Stimulated activated effector memory CD8-positive, alpha-beta T cell treated with anti-CD3 and anti-CD28 coated beads, Interleukin-12 subunit alpha, Interleukin-12 subunit beta, amount 100 ng/mL, for 72 hours (primary cell): Measurements from ENCODE around the gene APP.

Experiments used
- ATAC-seq: fragments of 150-1000 bp; cut with Tn5 transposase; 2 replicates; pipeline ENCODE4 v1.10.0; 2021
- DNase-seq, 2 donors: peaks; one replicate each; pipeline ENCODE4 v3.0.0; 2021 to 2022; ENCODE audit warnings: low spot score in 2 of 2
- H3K27ac Mint-ChIP-seq: one replicate; pipeline ENCODE4 v1.8.0; 2022; ENCODE audit warnings: mild to moderate bottlenecking, mixed read lengths
- H3K36me3 Mint-ChIP-seq: one replicate; pipeline ENCODE4 v1.8.0; 2022; ENCODE audit warnings: mild to moderate bottlenecking, mixed read lengths
- H3K4me1 Mint-ChIP-seq: one replicate; pipeline ENCODE4 v1.8.0; 2022; ENCODE audit warnings: mixed read lengths
- H3K4me3 Mint-ChIP-seq: one replicate; pipeline ENCODE4 v1.8.0; 2022; ENCODE audit warnings: mild to moderate bottlenecking, mixed read lengths
- H3K9me3 Mint-ChIP-seq: one replicate; pipeline ENCODE4 v1.8.0; 2022; ENCODE audit warnings: mixed read lengths

APP gene

DNA sequence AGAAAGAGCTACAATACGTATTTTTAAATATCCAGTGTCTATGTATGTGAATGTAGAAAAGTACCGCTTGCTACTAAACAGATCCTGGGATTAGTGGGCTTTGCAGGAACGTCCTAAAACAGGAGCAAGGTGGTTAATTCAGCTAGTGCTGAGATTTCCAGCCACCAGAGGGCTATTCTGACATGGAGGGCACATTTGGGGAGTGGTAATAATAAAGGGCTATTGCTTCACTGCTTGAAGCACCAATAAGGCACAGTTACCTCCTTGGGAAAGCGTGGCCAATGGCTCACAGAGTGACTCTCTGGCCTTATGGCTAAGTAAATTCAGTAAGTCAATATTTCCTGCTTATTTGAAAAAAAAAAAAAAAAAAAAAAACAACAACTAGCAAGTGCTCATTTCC, 283.4 kb downstream of the APP start:
- no peaks in the 10 kb centered on the region for H3K36me3 Mint-ChIP-seq
- no peaks in the 10 kb centered on the region for H3K9me3 Mint-ChIP-seq
- H3K4me3 Mint-ChIP-seq, result no peak overlapping the region
- no peaks in the 10 kb centered on the region for H3K4me1 Mint-ChIP-seq
- ATAC-seq (no peak), DNase-seq (no peak)
- no peak overlapping the region for H3K27ac Mint-ChIP-seq

DNA sequence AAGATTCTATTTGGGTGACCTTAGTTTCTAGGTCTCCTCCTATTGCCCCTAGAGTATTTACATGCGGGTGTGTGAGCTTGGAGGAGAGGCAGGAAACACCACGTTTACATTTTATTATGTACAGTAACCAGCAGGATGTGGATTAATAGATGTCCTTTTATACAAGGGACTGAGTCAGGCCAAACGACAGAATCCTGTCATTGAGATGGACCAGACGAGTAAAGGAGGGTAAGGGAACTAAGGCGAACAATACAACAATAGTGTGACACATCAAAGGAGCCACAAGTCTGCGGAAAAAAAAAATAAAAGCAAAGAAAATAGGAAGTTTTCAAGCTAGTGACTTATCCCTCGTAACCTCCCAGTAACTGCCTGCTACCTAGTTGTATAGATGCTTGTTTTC, 284.7 kb downstream of the APP start:
- Mint-ChIP-seq H3K36me3 (no peaks in the 10 kb centered on the region), H3K4me3 (no peak overlapping the region), H3K9me3 (no peaks in the 10 kb centered on the region), H3K4me1 (no peaks in the 10 kb centered on the region), H3K27ac (no peak overlapping the region)
- no peak for DNase-seq
- no peak for ATAC-seq

DNA sequence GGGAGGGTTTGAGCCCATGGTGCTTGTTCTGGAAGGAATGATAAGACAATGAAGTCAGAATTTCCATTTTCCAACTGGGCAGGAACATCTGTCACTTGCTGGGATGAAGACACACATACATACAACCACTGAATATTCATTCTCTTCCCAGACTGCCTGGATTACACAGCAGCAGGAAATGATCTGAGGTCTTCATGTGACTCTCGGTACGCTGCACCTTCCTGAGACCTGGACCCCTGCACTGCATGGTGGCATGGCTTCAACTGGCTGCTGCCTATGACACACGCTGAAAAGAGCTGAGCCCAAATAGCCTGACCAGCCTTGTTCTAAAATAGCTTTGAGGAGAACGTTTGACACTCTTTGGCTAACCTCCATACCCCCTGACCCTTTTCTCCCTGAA, 285.2 kb downstream of the APP start:
- Mint-ChIP-seq H3K4me1 (no peaks in the 10 kb centered on the region), H3K27ac (no peak overlapping the region), H3K36me3 (no peaks in the 10 kb centered on the region), H3K9me3 (no peaks in the 10 kb centered on the region), H3K4me3 (no peak overlapping the region)
- peak; percentile 6 for ATAC-seq
- no peak for DNase-seq

DNA sequence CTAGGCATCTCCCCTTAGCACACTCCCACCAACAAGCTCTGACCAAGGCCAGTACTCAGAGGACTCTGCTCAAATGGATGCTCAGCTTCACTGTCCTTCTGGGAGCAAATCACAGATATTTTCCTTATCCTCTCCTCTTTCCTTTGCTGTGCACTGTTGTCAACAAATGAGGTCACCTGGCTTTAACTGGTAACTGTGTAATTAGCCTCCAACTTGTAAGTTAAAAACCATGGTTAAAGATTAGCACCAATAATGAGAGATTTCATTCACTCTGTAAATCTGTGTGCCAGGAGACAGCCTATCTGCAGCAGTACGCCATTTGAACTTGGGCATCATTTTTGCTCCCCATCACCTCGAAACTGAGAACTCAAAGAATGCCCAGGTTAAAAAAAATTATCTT, 286.3 kb downstream of the APP start:
- no peak overlapping the region for H3K4me3 Mint-ChIP-seq
- no peak overlapping the region for H3K27ac Mint-ChIP-seq

DNA sequence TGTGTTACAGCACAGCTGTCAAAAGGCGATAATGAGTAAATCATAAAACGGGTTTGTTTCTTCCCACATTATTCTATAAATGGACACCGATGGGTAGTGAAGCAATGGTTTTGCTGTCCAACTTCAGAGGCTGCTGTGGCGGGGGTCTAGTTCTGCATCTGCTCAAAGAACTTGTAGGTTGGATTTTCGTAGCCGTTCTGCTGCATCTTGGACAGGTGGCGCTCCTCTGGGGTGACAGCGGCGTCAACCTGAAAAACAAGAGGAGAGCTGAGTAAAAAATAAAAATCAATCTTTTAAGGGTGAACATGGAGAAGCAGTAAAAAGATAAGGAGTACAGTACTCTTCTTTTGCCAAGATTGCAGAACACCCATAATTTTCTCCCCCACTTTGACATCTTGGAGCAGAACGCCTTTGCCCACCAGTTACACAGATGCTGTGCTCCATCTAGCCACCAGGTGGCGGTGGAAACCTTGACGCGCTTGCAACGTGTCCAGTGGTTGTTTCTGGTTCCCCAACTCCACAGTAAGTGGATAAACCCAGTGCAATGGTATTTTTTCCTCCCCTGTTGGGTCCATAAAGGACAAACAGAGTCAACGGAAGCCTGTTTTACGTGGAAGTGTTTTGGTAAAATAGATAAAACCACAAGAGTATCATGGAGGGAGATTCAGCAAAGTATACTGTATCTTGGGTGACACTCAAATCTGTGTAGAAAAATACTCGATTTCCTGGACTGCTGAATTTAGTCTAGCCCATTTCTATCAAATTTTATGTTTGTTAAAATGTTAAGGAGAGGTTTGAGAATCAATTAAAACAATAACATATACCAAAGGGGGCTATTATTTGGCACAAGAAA, 288.8 kb downstream of the APP start:
- DNase-seq, result peak; percentile 36 to 75
- no peaks in the 10 kb centered on the region for H3K36me3 Mint-ChIP-seq
- ATAC-seq, result peak; percentile 65
- no peaks in the 10 kb centered on the region for H3K9me3 Mint-ChIP-seq
- no peaks in the 10 kb centered on the region for H3K4me1 Mint-ChIP-seq
- no peak overlapping the region for H3K27ac Mint-ChIP-seq
- no peak overlapping the region for H3K4me3 Mint-ChIP-seq

More for the DNA sequence above, 286.3 kb downstream of the APP start:
- H3K9me3 Mint-ChIP-seq, result no peaks in the 10 kb centered on the region
- no peaks in the 10 kb centered on the region for H3K4me1 Mint-ChIP-seq
- DNase-seq (no peak), ATAC-seq (no peak)
- H3K36me3 Mint-ChIP-seq, result no peaks in the 10 kb centered on the region

DNA sequence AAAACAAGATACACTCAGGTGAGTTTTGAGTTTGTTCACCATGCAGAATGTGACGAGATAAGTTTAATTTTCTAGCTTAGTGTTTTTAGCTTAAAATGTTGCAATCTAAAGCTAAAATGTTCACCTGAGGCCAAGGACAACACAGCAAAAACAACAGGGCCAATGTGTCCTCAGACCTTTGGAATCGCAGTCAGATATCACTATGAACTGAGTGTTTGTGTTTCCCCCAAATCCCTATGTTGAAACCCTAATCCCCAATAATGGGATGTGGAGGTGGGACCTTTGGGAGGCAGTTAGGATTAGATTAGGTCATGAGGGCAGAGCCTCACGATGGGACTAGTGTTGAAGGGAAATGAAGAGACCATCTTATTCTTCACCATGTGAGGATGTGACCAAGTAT, 291.4 kb downstream of the APP start:
- Mint-ChIP-seq H3K4me3 (no peak overlapping the region), H3K9me3 (no peaks in the 10 kb centered on the region), H3K4me1 (no peaks in the 10 kb centered on the region), H3K27ac (no peak overlapping the region), H3K36me3 (no peaks in the 10 kb centered on the region)
- DNase-seq (no peak), ATAC-seq (no peak)

DNA sequence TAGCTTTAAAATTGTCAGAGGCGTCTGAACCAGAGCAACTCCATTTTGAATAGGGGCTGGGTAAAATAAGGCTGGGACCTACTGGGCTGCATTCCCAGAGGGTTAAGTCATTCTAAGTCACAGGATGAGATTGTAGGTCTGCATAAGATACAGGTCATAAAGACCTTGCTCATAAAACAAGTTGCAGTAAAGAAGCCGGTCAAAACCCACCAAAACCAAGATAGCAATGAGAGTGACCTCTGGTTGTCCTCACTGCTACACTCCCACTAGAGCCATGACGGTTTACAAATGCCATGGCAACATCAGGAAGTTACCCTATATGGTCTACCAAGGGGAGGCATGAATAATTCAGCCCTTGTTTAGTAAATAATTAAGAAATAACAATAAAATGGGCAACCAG, 292.2 kb downstream of the APP start:
- no peaks in the 10 kb centered on the region for H3K9me3 Mint-ChIP-seq
- H3K36me3 Mint-ChIP-seq, result no peaks in the 10 kb centered on the region
- no peak overlapping the region for H3K4me3 Mint-ChIP-seq
- H3K27ac Mint-ChIP-seq, result no peak overlapping the region
- ATAC-seq (no peak), DNase-seq (no peak)
- no peaks in the 10 kb centered on the region for H3K4me1 Mint-ChIP-seq

DNA sequence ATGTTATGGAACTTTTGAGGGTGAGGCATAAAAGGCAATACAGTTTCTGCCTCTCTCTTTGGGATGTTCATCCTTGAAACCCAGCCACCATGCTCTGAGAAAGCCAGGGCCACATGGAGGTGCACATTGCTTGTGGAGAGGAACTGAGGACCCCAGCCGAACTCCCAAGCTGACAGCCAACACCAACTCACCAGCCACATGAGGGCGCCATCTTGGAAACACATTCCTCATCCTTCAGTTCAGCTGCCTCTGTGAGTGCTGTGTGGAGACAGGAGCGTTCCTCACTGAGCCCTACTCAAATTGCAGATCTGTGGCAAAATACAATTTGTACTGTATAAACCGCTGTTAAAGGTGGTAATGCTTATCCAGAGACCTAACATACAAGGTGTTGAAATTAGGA, 298.3 kb downstream of the APP start:
- DNase-seq (no peak), ATAC-seq (no peak)
- no peak overlapping the region for H3K27ac Mint-ChIP-seq
- no peaks in the 10 kb centered on the region for H3K9me3 Mint-ChIP-seq
- no peak overlapping the region for H3K4me3 Mint-ChIP-seq
- no peaks in the 10 kb centered on the region for H3K4me1 Mint-ChIP-seq
- no peaks in the 10 kb centered on the region for H3K36me3 Mint-ChIP-seq

DNA sequence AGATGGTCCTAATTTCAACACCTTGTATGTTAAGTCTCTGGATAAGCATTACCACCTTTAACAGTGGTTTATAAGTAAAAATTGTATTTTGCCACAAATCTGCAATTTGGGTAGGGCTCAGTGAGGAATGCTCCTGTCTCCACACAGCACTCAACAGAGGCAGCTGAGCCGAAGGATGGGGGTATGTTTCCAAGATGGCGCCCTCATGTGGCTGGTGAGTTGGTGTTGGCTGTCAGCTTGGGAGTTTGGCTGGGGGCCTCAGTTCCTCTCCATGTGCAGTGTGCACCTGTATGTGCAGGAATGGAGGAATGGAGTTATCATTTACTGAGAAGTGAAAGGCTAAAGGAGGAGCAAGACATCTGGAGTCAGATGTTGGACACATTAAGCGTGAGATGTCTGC, 299.0 kb downstream of the APP start:
- H3K4me3 Mint-ChIP-seq, result no peak overlapping the region
- H3K36me3 Mint-ChIP-seq, result no peaks in the 10 kb centered on the region
- DNase-seq (no peak), ATAC-seq (no peak)
- no peaks in the 10 kb centered on the region for H3K4me1 Mint-ChIP-seq
- no peak overlapping the region for H3K27ac Mint-ChIP-seq
- no peaks in the 10 kb centered on the region for H3K9me3 Mint-ChIP-seq

DNA sequence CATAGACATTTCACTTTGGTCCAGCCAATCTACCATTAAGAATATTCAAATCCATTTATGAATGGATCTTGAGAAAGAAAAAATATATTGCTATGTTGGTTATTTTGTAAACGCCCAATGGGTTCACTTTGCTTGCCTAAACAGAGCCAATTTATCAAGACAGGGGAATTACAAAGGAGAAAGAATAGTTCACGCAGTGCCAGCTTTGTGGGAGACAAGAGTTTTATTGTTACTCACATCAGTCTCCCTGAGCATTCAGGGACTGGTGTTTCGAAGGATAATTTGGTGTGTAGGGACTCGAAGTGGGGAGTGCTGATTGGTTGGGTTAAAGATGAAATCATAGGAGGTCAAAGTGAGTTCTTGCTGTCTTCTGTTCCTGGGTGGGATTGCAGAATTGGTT, 300.5 kb downstream of the APP start:
- Mint-ChIP-seq H3K36me3 (no peaks in the 10 kb centered on the region), H3K27ac (no peak overlapping the region), H3K4me1 (no peaks in the 10 kb centered on the region), H3K9me3 (no peaks in the 10 kb centered on the region), H3K4me3 (no peak overlapping the region)
- DNase-seq, result no peak
- ATAC-seq, result no peak

DNA sequence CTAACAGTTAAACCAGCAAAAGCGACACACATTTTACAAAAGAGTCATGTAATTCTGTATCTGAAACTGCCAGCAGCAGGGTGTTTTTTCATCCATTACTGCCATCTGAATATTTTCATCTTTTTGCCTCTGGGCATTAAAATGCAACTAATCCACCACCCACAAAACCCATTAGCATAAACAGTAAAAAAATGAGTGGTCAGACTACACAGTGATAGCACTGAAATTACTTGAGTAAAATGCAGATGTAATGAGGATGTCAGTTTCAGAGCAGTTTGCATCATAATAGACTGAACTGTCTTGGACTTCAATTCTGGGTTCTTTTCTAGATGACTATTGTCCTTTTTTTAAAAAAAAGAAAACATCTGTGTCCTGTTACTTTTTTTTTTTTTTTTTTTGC, 303.5 kb downstream of the APP start:
- H3K4me3 Mint-ChIP-seq, result no peak overlapping the region
- DNase-seq, result no peak
- H3K27ac Mint-ChIP-seq, result no peak overlapping the region
- no peaks in the 10 kb centered on the region for H3K4me1 Mint-ChIP-seq
- no peaks in the 10 kb centered on the region for H3K36me3 Mint-ChIP-seq
- no peak for ATAC-seq
- H3K9me3 Mint-ChIP-seq, result no peaks in the 10 kb centered on the region

DNA sequence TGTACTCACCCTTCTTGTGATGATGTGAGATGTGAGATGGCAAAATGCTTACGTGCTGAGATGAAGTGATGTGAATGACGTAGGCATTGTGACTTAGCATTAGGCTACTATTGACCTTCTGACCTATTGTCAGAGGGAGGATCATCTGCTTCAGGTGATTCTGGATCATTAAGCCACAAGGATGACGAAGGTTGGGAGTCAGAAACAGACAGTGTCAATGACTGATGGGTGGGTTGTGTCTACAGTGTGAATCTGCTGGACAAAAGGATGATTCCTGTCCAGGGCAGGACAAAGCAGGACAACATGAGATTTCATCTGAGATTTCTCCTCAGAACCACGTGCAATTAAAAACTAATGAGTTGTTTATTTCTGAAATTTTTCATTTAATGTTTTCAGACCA, 306.8 kb downstream of the APP start:
- Mint-ChIP-seq H3K4me3 (no peak overlapping the region), H3K27ac (no peak overlapping the region), H3K36me3 (no peaks in the 10 kb centered on the region), H3K4me1 (no peaks in the 10 kb centered on the region), H3K9me3 (no peaks in the 10 kb centered on the region)
- ATAC-seq (no peak), DNase-seq (no peak)

DNA sequence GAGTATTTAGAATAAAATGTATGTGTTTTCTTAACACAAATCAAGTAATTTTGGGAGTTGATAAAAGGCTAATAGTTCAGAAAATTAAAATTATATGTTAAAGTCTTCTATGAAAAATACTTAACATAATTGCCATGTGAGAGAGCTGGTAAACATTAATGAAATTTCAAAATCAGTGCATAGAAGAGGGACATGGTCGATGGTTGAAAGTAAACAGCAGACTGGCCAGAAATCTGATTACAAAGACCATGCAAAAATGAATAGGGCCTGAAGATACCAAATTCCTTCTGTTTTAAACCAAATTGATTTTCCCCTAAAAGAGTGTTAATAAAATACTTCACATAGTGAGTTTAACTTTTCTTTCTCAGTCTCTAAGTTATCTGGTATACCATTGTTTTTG, 307.5 kb downstream of the APP start:
- no peak for DNase-seq
- H3K27ac Mint-ChIP-seq, result no peak overlapping the region
- H3K36me3 Mint-ChIP-seq, result no peaks in the 10 kb centered on the region
- H3K4me3 Mint-ChIP-seq, result no peak overlapping the region
- H3K4me1 Mint-ChIP-seq, result no peaks in the 10 kb centered on the region
- no peak for ATAC-seq
- no peaks in the 10 kb centered on the region for H3K9me3 Mint-ChIP-seq

DNA sequence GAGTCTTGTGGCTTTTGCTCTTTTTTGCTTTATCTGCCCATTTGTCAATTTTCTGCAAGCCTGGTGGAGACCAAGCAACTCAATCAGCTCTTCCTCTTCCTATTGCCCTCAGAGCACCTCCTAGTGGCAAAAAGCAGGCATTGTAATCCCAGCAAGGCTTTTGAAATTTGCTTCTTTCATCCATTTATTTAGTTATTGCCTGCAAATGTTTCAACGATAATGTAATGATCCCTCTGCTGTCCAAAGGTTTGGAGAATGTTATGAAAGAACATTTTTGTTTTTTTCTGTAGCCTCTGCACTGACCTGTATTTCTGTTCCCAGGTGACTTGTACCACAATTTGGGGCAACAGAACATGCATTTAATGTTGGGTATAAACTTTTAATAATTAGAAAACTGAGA, 308.0 kb downstream of the APP start:
- peak; percentile 50 for ATAC-seq
- Mint-ChIP-seq H3K27ac (no peak overlapping the region), H3K4me3 (no peak overlapping the region), H3K4me1 (no peaks in the 10 kb centered on the region), H3K9me3 (no peaks in the 10 kb centered on the region), H3K36me3 (no peaks in the 10 kb centered on the region)
- no peak for DNase-seq

DNA sequence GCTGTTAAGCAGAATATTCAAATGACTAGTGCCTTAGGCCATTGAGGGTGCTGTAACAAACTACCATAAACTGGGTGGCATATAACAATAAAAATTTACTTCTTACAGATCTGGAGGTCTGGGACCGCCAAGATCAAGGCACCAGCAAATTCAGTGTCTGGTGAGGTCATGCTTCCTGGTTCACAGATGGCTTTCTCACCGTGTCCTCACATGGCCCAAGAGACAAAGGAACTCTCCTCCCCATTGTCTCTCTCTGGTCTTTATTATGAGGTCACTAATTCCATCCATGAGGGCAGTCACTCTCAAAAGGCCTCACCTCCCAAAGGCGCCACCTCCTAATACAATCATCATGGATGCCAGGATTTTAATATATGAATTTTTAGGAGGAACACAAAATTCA, 308.5 kb downstream of the APP start:
- Mint-ChIP-seq H3K4me3 (no peak overlapping the region), H3K4me1 (no peaks in the 10 kb centered on the region), H3K27ac (no peak overlapping the region), H3K36me3 (no peaks in the 10 kb centered on the region), H3K9me3 (no peaks in the 10 kb centered on the region)
- DNase-seq (no peak), ATAC-seq (no peak)

DNA sequence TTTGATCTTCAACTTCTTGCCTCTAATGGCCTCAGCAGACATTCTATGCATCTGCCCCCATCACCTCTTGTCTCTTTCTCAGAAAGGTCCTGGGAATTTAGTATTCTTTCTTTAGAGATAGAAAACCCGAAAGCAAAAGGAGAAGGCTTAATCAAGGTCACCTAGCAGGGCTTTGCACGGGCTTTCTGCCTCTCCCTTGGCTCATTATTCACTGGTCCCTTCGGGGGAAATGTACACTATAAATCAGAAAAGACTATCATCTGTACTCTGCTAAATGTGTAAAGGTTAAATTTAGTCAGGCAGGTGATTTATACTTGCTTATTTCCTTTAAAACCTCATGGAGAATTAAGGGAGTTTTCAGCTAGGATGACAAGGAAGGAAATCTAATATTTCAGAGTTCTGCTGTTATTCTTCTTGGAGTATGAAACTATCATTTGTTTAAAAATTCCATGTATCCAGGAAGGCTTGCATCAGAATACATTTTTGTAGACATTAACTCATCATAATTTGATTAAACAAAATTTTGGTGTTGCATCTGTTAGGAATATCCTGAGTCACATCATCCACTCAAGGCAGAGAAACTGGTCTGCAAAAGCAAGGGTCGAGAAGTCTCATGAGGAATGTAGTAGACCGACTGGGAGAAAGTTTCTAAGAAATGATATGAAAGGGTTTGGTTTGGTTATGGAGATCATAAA, 311.2 kb downstream of the APP start:
- no peaks in the 10 kb centered on the region for H3K9me3 Mint-ChIP-seq
- no peak overlapping the region for H3K27ac Mint-ChIP-seq
- H3K4me1 Mint-ChIP-seq, result no peaks in the 10 kb centered on the region
- H3K4me3 Mint-ChIP-seq, result no peak overlapping the region
- no peaks in the 10 kb centered on the region for H3K36me3 Mint-ChIP-seq
- DNase-seq (no peak), ATAC-seq (no peak)
